ENCODE results near the gene REV1.

- TF ChIP-seq CTCF (IDR thresholded peaks at IDR 0.05) (no peak), POLR2A (IDR thresholded peaks at IDR 0.05) (no peak), EP300 (IDR thresholded peaks at IDR 0.05) (no peak)
Observed at GRCh38 chr2:99450199-99450598, 39.6 kb downstream of the REV1 start.
